SIG-M5 (cell line): ENCODE data around the gene TRAFD1.
"Not testable (repeated sequence)": the region's sequence is repeated elsewhere in the genome, so short reads cannot be mapped to it uniquely, and the experiment has no call there.

ENCODE experiments used
- DNase-seq: peaks from one replicate; lab custom pipeline; 2025; lab: John Stamatoyannopoulos, UW

TRAFD1 gene

DNA sequence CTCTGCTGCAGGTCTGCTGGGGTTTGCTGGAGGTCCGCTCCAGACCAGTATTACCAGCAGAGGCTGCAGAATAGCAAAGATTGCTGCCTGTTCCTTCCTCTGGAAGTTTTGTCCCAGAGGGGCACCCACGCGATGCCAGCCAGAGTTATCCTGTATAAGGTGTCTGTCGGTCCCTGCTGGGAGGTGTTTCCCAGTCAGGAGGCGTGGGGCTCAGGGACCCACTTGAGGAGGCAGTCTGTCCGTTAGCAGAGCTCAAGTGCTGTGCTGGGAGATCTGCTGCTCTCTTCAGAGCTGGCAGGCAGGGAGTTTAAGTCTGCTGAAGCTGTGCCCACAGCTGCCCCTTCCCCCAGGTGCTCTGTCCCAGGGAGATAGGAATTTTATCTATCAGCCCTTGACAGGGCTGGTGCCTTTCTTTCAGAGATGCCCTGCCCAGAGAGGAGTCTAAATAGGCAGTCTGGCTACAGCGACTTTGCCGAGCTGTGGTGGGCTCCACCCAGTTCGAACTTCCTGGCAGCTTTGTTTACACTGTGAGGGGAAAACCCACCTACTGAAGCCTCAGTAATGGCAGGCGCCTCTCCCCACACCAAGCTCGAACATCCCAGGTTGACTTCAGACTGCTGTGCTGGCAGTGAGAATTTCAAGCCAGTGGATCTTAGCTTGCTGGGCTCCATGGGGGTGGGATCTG, 33.2 kb downstream of the TRAFD1 start:
- not testable (repeated sequence) for DNase-seq

DNA sequence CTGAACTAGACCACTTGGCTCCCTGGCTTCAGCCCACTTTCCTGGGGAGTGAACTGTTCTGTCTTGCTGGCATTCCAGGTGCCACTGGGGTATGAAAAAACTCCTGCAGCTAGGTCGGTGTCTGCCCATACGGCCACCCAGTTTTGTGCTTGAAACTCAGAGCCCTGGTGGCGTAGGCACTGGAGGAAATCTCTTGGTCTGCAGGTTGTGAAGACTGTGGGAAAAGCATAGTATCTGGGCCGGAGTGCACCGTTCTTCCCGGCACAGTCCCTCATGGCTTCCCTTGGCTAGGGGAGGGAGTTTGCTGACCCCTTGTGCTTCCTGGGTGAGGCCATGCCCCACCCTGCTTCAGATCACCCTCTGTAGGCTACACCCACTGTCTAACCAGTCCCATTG, 33.8 kb downstream of the TRAFD1 start:
- no peak for DNase-seq

DNA sequence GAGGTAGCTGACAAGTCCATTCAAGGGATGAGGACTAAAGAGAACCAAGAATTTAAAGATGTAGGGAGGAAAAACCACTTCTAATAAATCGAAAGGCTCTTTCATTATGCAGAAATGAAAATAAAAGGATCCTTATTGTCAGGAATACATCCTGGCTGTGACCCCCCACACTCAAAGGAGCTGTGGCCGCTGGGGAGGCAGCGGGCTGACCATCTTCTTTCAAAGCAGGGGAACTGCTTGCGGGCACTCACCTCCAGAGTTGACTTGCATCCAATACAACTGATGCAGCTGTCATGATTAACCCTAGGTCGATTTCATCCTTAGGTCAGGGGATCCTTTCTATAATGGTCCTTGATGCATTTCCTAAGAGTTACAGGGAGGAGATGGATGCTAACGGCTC, 35.3 kb downstream of the TRAFD1 start:
- no peak for DNase-seq

DNA sequence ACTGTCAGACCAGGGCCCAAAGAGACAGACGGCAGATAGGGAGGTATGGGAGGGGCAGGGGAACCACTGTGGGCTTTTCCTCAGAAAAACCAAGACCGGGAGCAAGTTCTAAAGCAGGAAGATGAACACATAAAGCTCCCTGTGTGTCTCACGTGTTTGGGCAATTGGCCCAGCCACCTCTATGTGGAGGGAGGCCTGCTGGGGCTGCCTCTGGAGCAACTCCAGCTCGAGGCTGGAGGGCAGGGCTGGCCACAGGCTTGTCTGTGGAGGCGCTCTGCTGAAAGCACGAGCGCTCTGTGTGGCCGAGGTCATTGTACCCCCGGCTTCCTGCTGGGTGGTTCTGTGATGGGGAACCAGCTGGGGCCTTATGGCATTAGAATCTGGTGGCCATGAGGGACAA, 36.4 kb downstream of the TRAFD1 start:
- no peak for DNase-seq

DNA sequence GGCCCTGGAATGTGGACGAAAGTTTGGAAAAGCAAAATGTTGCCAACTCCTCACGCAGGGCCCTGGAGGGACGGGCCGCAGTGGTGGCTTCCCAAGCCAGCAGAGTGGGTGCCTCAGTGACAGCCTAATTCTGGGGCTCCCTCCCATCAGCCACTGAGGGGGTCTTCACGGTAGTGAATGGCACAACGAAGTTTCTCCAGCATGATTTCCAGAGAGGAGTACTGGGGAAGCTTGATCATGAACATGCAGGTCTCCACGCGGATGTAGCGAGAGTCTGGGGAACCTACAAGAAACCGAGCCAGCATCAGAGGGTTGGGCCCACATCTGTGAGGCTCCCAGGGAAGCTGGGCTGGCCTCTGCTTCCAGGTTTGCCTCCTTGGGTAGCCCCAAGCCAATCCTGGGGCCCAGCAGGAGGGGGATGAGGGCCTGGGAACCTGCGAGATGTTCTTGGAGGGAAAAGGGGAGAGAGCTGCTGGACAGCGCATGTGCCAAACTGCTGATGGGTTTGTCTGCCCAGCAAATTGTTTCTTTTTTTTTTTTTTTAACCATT, 37.0 kb downstream of the TRAFD1 start:
- DNase-seq, result no peak

DNA sequence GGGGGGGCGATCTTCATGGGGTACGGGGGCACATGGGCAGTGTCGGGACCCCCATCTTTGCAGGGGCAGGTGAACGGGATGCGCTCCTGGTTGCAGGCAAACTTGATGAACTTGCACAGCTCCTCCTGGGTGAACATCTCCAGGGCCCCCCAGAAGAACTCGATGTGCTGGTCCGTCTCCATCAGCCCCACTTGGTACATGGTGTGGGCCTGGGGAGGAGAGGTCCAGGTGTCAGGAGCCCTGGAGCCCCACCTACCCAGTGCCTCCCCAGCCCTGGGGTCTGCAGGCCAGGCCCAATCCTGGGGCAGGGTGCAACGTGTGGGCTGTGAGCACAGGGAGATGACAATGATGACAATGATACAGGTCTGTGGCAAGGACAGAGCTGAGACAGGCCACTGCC, 37.7 kb downstream of the TRAFD1 start:
- DNase-seq, result no peak

DNA sequence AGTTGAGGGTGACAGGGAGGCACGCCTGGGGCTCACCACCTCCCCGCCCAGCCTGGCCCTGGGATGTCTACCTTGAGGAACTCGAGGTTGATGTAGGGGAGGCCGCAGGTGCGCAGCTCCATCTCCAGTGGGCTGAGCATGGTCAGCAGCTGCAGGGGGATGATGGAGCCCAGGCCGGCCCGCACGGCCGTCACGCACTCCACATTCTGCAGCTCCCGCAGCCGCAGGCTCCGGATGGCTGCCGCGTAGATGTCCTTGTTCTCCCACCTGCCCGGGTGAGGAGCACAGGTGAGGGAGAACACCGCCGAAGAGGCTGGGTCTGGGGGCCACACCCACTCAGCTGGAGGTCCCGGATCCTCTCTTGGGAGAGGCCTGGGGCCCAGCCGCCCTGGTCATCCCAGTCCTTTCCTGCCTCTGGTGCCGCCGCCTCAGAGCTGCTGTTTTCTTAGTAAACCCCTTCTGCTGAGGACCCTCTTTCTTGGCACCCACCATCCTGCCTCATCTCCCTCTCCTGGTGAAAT, 38.2 kb downstream of the TRAFD1 start:
- DNase-seq, result no peak

DNA sequence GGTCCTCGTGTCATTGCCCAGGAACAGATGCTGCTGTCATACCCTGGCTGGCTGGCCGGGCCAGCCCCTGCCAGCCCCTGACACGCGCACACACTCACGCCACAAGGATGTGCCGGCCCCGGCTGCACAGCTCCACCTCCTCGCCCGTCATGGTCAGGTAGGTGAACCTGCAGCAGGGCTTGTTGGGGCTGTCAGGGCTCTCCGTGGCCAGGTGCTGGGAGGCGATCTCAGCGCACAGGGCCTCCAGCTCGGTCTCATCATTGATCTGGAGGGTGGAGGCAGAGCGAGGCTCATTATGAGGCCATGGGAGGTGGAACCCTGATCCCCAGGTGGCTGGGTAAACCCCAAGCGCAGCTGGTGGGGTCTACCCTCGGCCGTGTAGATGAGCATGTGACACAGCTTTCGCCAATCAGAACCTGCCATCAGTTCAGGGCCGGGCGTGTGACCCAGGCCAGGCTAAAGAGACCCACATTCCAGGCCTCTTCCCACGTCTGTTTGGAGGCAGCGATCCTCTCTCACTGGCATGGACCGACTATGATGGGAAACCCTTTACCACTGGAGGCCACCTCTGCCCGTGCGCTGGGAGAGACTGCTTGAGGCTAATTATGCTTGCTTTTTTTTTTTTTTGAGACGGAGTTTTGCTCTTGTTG, 38.8 kb downstream of the TRAFD1 start:
- no peak for DNase-seq

DNA sequence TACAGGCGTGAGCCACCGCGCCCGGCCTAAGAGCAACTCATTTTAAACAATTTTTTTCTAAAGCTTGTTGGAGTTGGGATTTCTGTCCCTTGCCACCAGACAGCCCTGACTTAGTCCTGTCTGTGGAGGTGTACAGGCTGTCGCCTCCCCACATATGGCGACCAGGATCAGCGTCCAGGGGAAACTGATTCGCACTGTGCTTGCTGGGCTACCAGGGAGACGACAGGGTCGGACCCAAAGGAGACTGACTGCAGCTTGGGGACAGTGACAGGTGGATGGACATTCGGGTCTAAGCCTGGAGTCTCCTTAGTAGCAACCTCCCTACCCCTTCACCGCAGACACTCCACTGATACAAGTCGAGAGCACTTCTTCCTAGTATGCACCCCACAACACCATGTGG, 40.3 kb downstream of the TRAFD1 start:
- DNase-seq, result no peak

DNA sequence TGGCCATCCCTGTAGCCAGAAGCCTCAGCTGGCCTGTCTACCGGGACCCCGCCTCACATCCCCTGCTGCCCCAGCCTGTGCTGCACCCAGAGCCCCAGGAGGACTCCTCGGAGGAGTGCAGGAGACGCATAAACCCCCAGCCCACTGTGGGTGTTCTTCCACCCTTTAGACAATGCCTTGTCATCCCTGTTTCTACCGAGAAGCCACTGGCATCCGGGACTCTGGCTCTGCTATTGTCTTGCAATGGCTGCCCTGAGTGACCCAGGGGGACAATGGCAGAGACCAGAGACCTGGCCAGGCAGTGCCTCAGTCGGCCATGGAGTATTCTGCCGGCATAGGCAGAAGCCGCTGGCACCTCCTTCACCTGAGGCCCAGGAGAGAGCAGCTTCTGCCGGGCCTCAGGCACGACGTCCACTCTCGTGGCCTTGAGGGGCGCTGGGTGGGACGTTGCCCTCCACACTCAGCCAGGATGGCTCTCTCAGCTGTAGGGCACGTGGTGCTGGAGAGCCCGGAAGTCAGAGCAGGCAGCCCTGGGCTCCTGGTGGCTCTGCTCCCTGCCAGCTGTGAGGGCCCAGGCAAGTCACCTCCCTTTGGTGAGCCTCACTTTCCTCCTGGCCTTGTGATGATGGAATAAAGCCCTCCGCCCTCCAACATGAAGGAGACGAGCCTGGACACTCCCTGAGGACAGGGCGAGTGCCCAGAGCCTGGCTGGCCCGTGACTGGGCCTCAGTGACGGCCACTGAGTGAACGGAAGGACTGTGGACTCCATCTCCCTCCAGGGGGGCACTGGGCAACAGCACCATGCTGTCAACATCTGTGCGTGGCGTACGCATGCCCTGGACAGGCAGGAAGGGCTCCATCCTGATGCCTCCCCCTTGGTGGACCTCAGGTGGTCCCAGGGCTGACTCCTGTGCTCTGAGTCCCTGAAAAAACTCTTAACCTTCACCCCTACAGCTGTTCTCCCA, 41.0 kb downstream of the TRAFD1 start:
- no peak for DNase-seq

DNA sequence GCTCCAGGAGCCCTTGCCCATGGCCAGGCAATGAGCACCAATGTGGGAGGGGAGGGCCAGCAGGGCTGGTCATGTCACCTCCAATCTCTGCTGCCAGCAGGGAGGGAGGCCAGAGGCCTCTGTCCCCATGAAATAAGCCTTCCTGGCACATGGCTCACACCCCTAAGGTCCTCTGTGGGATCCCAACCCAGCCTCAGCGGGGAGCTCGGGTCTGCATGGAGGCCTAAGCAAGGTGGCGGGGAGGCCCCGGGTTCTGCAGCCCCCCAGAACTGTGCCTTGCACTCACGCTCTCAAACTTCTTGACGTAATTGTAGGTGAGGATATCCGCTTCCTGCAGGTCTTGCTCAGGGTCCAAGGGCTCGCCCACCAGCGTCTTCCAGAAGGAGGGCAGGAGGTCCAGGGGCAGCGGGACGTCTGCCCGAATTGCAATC, 41.7 kb downstream of the TRAFD1 start:
- DNase-seq, result no peak

DNA sequence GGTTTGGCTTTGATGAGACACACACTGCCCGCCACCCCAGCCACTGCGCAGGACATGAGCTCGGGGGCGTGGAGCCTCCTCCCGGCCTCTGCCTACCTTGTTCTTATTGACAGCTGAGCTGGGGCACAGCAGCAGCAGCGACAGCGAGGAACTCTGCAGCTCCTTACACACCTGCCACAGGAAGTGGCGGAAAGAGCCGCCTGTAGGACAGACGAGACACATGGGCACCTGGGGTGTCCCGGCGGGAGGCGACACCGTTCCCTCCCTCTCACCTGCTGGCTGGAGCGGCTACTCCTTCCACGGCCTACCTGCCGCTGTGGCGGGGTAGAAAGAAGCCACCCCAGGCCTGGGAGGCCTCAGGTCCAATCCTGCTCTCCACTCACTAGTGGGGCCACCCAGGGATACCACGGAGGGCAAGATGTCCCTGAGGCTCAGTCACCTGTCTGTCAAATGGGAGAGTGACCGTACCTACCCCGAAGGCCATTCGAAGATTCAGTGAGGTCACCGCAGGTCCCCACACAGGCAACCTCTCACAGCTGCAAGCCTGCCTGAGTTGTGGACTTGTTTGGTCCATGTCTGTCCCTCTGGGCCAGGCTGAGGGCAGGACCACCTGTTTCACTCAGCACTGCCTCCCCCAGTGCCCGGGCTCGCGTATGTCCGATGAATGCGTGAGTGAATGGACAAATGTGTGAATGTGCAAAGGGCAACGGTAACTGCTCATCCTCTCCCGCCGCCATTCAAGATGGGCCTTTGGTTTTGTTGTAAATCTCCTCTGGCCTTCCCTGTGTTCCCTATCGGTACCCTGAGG, 42.6 kb downstream of the TRAFD1 start:
- no peak for DNase-seq

DNA sequence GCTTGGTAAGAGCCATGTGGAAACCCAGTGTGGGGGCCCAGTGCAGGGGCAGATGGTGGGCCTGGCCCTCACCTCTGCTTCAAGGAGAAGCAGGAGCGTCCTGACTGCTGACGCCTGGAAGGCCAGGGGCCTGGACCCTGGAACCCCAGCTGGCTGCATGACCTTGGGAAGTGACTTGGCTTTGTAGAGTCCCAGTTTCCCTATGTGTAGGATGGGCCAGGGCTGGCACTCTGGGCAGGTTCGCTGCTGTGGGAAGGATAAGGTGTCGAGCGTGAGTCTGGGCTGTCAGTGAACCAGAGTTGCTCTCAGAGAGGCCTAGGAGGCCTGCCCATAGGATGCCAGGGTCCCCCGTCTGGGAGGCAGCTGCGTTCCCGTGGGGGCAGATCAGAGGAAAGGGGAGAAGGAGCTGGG, 43.2 kb downstream of the TRAFD1 start:
- DNase-seq, result no peak

DNA sequence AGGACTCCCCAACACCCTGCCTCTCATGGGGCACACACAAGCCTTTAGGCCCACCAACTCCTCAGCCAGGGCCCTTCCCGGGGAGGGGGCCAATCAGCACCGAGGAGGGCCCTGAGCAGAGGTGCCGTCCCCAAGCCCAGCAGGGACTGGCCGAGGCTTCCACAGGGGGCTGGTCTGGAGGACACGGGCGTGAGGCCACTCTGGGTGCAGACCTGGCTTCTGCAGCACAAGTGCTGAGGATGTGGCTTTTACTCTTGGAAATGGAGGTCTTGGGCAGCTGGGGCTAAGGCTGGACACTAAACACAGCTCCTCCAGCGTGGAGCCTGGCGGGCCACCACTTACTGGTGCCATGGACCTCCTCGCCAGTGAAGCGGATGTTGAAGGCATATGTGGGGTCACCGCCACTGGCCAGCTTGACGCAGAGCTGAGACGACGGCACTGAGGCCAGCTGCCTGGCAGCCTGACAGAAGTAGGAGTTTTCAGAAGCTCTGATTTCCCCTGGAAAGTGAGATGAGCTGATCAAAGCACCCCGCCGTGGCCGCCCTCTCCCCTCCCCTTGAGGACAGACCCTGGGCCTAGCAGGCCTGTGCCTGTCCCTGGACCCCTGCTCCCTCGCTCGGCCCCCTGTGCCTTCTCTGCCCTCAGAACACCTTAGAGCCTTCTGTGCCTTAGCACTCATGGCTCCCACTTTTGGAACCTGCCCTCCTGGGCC, 44.0 kb downstream of the TRAFD1 start:
- no peak for DNase-seq

DNA sequence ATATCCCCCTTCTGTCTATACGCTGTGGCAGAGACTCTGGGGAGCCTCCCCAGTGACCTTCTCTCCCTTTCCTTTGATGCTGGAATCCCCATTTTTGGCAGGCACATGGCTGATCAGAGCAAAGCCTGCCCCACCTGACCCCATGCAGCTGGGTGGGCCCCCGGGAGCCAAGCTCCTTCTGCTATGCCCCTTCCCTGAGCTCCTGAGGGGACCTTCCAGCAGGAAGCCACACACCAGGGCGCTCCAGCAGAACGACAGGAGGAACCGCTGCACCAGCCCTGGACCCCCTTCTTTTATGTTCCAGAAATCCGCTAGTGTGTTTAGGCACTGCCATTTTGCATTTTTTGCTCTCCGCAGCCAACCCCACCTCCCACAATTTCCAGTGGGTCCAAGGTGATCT, 44.6 kb downstream of the TRAFD1 start:
- no peak for DNase-seq

DNA sequence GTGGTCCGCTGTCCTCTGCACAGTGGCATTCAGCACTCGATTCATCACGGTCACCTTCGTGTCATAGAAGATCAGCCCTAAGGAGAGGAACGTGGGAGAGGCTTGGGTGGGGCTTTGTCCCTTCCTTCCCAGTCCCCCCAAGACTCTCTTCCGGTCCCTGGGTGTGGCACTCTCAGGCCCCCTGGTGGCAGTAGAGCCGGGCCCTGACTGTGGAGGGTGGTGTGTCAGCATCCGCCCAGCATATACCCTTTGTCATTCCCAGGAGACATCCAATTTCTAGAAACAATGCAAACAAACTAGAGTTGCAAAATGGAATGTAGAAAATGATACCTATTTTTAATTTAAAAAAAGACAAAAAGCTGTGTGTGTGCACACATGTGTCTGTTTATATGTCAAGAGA, 45.0 kb downstream of the TRAFD1 start:
- DNase-seq, result no peak

DNA sequence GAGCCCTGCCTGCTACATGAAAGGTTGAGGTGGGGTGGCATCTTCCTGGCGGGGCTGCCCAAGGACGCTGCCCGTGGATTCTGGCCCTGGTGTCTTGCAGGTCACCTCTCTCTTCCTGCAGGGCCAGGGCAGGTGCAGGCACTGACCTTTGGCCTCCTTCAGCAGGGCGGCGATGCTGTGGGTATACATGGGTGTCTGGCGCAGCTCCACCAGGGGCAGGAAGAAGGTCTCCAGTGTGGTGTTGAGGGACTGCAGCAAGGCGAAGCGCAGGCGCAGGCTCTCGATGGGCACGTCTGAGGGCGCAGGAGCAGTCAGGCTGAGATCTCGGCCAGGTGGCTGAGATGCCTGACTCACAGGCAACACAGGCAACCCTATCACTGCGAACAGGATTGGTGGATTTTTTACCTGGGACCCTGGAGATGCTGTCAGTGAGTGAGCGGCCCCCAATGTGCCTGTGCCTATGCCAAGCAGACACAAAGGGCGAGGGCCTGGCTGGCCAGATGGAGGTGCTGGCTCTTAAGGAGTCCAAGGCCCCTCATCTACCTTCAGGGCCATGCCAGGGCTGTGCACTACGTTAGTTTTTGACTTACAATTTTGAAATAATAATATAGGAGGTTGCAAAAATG, 45.7 kb downstream of the TRAFD1 start:
- DNase-seq, result no peak

DNA sequence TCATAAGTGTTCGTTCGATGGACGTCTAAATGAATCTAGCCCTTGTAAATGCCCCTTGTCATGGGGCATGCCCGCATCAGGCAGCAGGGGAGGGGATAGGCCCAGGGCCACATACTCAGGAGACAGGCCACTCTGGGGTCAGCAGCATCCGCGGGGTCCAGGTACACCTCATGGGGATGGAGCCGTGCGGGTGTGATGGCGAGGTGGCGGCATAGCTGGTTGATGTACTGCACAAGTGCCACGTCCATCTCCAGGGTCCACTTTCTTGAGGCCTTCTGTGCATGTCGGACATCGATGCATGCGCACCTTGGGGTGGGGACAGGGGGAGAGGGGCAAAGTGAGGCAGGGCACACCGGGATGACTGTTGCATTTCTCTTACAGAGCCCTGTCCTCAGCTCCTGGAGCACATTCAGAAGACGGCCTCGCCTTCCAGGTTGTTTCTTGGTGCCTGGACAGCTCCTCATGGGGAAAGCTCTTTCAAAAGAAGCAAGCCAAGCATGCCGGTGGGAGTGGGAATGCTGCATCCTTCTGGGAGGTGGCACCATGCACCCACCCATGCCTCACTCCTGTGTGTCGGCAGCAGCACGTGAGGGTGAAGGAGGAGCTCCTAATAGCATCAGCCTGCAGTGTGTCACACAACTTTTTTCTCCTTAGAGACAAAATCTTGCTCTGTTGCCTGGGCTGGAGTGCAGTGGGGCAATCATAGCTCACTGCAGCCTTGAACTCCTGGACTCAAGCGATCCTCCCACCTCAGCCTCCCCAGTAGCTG, 47.4 kb downstream of the TRAFD1 start:
- no peak for DNase-seq

DNA sequence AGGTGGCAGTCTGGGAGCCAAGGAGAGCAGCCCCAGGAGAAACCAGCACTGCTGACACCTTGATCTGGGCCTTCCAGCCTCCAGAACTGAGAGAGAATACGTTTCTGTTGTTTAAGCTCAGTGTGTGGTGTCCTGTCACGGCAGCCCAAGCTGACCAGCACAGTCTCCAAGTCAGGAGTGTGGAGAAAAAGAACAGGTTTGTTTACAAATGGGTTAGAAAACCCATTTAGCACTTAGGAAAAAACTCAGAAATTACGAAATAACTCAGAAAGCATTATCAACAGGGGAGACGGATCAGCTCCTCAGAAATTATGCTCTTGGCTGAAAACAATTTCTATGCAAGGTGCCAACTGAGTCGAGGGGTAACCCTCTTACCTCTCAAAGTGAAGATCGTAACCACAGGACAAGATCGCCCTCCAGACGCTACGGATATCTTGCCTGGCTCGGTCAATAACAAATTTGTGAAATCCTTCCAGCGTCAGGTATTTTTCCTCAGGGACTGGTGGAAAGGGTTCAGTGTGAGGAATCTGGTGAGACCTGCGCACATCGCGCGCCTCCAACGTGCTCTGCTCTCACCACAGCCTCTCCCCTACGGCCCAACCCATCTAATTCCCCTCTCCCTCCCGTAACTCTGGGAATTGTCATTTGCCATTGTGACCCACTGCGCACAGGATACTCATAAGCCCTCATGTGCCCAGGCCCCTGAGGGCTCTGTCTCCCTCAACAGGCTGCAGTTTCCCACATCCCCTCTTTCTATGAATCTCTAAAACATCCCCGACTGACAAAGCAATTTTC, 50.2 kb downstream of the TRAFD1 start:
- no peak for DNase-seq
